Osteoblast (primary cell): ENCODE measurements around the gene PSMA6. TPM values are rescaled to one million over a fixed set of nuclear protein-coding genes. Genes with fewer than 3 reads are reported as not detected.
"Not testable (repeated sequence)": the region's sequence is repeated elsewhere in the genome, so short reads cannot be mapped to it uniquely, and the experiment has no call there.

Experiments
- DNase-seq: peaks from one replicate; pipeline ENCODE4 v3.0.0; 2011; ENCODE audit warnings: low spot score, mixed read lengths; ENCODE audit not compliant: insufficient read length; ENCODE audit errors: missing footprints
- H2AFZ ChIP-seq: 2 replicates; pipeline ENCODE4 v1.6.0; 2011; ENCODE audit warnings: mild to moderate bottlenecking, low read length
- H3K27ac ChIP-seq: 2 replicates; pipeline ENCODE4 v1.5.1; 2011; ENCODE audit warnings: mild to moderate bottlenecking, low read depth, low read length, moderate library complexity
- H3K27me3 ChIP-seq: 2 replicates; pipeline ENCODE4 v1.6.0; 2012; ENCODE audit warnings: mild to moderate bottlenecking, control low read depth, inconsistent platforms, low read length, moderate library complexity; ENCODE audit not compliant: insufficient read depth
- H3K36me3 ChIP-seq: 2 replicates; pipeline ENCODE4 v1.5.1; 2011; ENCODE audit warnings: mild to moderate bottlenecking, low read length, control low read depth, moderate library complexity; ENCODE audit not compliant: insufficient read depth
- H3K4me1 ChIP-seq: 2 replicates; pipeline ENCODE4 v1.5.1; 2011; ENCODE audit warnings: mild to moderate bottlenecking, low read length, control low read depth, moderate library complexity; ENCODE audit not compliant: insufficient read depth
- H3K4me2 ChIP-seq: 2 replicates; pipeline ENCODE4 v1.6.0; 2011; ENCODE audit warnings: mild to moderate bottlenecking, low read length; ENCODE audit not compliant: insufficient read depth
- H3K4me3 ChIP-seq: fragments of 200-600 bp; sonication (generic); 3 replicates; pipeline ENCODE4 v1.5.1; 2012; ENCODE audit warnings: mild to moderate bottlenecking, low read length, inconsistent platforms; ENCODE audit not compliant: insufficient read depth
- H3K79me2 ChIP-seq: 2 replicates; pipeline ENCODE4 v1.6.0; 2012; ENCODE audit warnings: mild to moderate bottlenecking, low read length, control low read depth, inconsistent platforms; ENCODE audit not compliant: insufficient read depth
- H3K9me3 ChIP-seq: 2 replicates; pipeline ENCODE4 v1.5.1; 2011; ENCODE audit warnings: low read depth, low read length, control low read depth
- H4K20me1 ChIP-seq: 2 replicates; pipeline ENCODE4 v1.6.0; 2012; ENCODE audit warnings: mild to moderate bottlenecking, low read length, control low read depth; ENCODE audit not compliant: insufficient read depth
- CTCF ChIP-seq: IDR thresholded peaks from 2 replicates; pipeline ENCODE4 v1.5.1; 2011; ENCODE audit warnings: mild to moderate bottlenecking, low read depth, low read length, moderate library complexity; ENCODE audit errors: extremely low read depth
- total RNA-seq: library from RNA; depleted of rRNA; stranded (reverse); fragments of >200 nt; gene quantifications from 2 replicates; pipeline ENCODE4 v1.2.3, GENCODE V29; 2012

Gene PSMA6
- total RNA-seq, 1 donor, result 170 TPM

GRCh38 chr14:35333797-35334743 lies 41.9 kb downstream of the PSMA6 start:
- Histone ChIP-seq H3K9me3 (no peaks in the 10 kb centered on the region), H2AFZ (peak overlapping the region; percentile 1), H3K4me2 (no peak overlapping the region), H3K4me3 (no peak overlapping the region), H3K4me1 (peaks cover 24% of the 10 kb centered on the region), H3K36me3 (no peaks in the 10 kb centered on the region), H3K79me2 (no peaks in the 10 kb centered on the region), H4K20me1 (no peaks in the 10 kb centered on the region), H3K27me3 (no peaks in the 10 kb centered on the region), H3K27ac (no peak overlapping the region)
- no peak for DNase-seq
- TF ChIP-seq CTCF, result no peak

- no peak overlapping the region for H3K4me2 ChIP-seq
- H3K4me1 ChIP-seq, result peaks cover 24% of the 10 kb centered on the region
- no peaks in the 10 kb centered on the region for H3K27me3 ChIP-seq
- H3K79me2 ChIP-seq, result no peaks in the 10 kb centered on the region
- H3K27ac ChIP-seq, result peak overlapping the region; percentile 71
- no peaks in the 10 kb centered on the region for H3K36me3 ChIP-seq
- DNase-seq, result peak; percentile 37
- no peaks in the 10 kb centered on the region for H4K20me1 ChIP-seq
- no peak overlapping the region for H3K4me3 ChIP-seq
- H2AFZ ChIP-seq, result no peak overlapping the region
- no peak for TF ChIP-seq CTCF
- H3K9me3 ChIP-seq, result no peaks in the 10 kb centered on the region
Measured at GRCh38 chr14:35335388-35336092, 43.4 kb downstream of the PSMA6 start.

- H3K9me3 ChIP-seq, H3K36me3 ChIP-seq, H3K27me3 ChIP-seq, DNase-seq, H3K79me2 ChIP-seq, H4K20me1 ChIP-seq: not testable (repeated sequence)
- H2AFZ ChIP-seq, result peak overlapping the region; percentile 92
- H3K27ac ChIP-seq, result peak overlapping the region; percentile 71
- peak overlapping the region; percentile 52 for H3K4me2 ChIP-seq
- peak overlapping the region; percentile 47 for H3K4me3 ChIP-seq
- H3K4me1 ChIP-seq, result peaks cover 25% of the 10 kb centered on the region
Measured at GRCh38 chr14:35336171-35336493, 44.0 kb downstream of the PSMA6 start.

GRCh38 chr14:35336494-35337268 lies 44.5 kb downstream of the PSMA6 start:
- peak overlapping the region; percentile 47 for H3K4me3 ChIP-seq
- H3K4me1 ChIP-seq, result peaks cover 30% of the 10 kb centered on the region
- peak; percentile 94 for DNase-seq
- no peaks in the 10 kb centered on the region for H4K20me1 ChIP-seq
- H2AFZ ChIP-seq, result peak overlapping the region; percentile 92
- no peaks in the 10 kb centered on the region for H3K36me3 ChIP-seq
- H3K27ac ChIP-seq, result peak overlapping the region; percentile 71
- TF ChIP-seq CTCF, result no peak
- H3K9me3 ChIP-seq, result no peaks in the 10 kb centered on the region
- no peaks in the 10 kb centered on the region for H3K79me2 ChIP-seq
- no peaks in the 10 kb centered on the region for H3K27me3 ChIP-seq
- H3K4me2 ChIP-seq, result peak overlapping the region; percentile 52
